Sigmoid colon (tissue), 3 donors: ENCODE measurements around the gene APOB.

Experiments used
- CTCF ChIP-seq, 4 experiments: fragments of 450-650 bp in 3 of 4; fragments of 200-600 bp in 1 of 4; IDR thresholded peaks; one replicate each; pipeline ENCODE4 v1.5.1; 2016 to 2019; ENCODE audit warnings: antibody characterized with exemption in 4 of 4, mild to moderate bottlenecking in 3 of 4, moderate library complexity in 2 of 4
- POLR2A ChIP-seq, 2 donors: fragments of 450-650 bp; IDR thresholded peaks; one replicate each; pipeline ENCODE4 v1.6.1; 2016; ENCODE audit warnings: antibody characterized with exemption in 2 of 2, mild to moderate bottlenecking in 2 of 2, moderate library complexity in 2 of 2

- TF ChIP-seq CTCF (IDR thresholded peaks at IDR 0.05) (no peak), POLR2A (IDR thresholded peaks at IDR 0.05) (no peak)
Measured at GRCh38 chr2:21019678-21020021, 24.2 kb downstream of the APOB start.
